Upper lobe of right lung (tissue), 1 donor: ENCODE results near the gene CBS. TPM values are rescaled to one million over a fixed set of nuclear protein-coding genes. Genes with fewer than 3 reads are reported as not detected.

Source experiments
- ATAC-seq: fragments of 200-7000 bp; cut with Tn5 transposase; one replicate; pipeline ENCODE4 v1.9.1; 2020; ENCODE audit warnings: mild to moderate bottlenecking, moderate library complexity
- DNase-seq: peaks from one replicate; pipeline ENCODE4 v3.0.0-alpha.2; 2020
- H3K27ac ChIP-seq: fragments of 200-600 bp; one replicate; pipeline ENCODE4 v1.8.0; 2022
- H3K27me3 ChIP-seq: fragments of 200-600 bp; one replicate; pipeline ENCODE4 v1.8.0; 2022; ENCODE audit warnings: mild to moderate bottlenecking
- H3K36me3 ChIP-seq: fragments of 200-600 bp; one replicate; pipeline ENCODE4 v1.8.0; 2022
- H3K4me1 ChIP-seq: fragments of 200-600 bp; one replicate; pipeline ENCODE4 v1.8.0; 2022
- H3K4me3 ChIP-seq: fragments of 200-600 bp; one replicate; pipeline ENCODE4 v1.8.0; 2022; ENCODE audit warnings: mild to moderate bottlenecking
- H3K9me3 ChIP-seq: fragments of 200-600 bp; one replicate; pipeline ENCODE4 v1.8.0; 2022
- intact Hi-C: fragments of 100-400 bp; cut with DNase I; formaldehyde crosslinking; loops from one replicate; pipeline ENCODE4 v1.11.0; 2022
- total RNA-seq: library from RNA; stranded (reverse); fragmentation: NEBNext Ultra II Directional; extraction: Animal tissue kit (Norgen Biotek cat#: 25700); gene quantifications from one replicate; pipeline ENCODE4 v1.2.1, GENCODE V29; 2021
- TF ChIP-seq, protein P1 (sequence below): fragments of 200-600 bp; IDR thresholded peaks from one replicate; pipeline ENCODE4 v1.8.0; 2022; ENCODE audit warnings: antibody characterized with exemption
- donor health status: DM: no; HTN: yes; CAD: no; lungs with severe emphysema.

CBS gene
- total RNA-seq, 1 donor from 2014 or later, result 69.0 TPM

DNA sequence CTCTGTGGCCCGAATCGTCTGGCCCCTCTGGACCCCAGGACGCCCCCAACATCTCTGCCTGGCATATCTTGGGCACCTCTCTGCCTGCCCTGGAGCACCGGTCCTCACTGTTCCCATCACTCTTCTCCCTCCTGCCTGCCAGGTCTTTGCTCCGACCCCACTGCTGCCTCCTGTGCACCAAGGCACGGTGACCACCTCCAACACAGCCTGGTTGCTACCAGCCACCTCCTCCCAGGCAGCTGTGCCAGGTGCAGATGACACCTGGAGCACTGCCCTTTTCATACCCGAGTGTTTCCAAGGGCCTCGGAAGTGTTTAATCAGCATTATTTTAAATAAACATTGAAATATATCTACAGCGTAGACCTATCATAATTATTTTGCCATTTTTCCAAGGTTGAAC lies 70.0 kb downstream of the CBS start:
- DNase-seq (no peak), ATAC-seq (no peak)
- Histone ChIP-seq H3K4me1 (peaks cover 4% of the 10 kb centered on the region), H3K4me3 (no peak overlapping the region), H3K9me3 (no peaks in the 10 kb centered on the region), H3K27ac (no peak overlapping the region), H3K36me3 (peaks cover 43% of the 10 kb centered on the region), H3K27me3 (no peaks in the 10 kb centered on the region)
- intact Hi-C loops, result no loop called here
- TF ChIP-seq, protein P1, sequence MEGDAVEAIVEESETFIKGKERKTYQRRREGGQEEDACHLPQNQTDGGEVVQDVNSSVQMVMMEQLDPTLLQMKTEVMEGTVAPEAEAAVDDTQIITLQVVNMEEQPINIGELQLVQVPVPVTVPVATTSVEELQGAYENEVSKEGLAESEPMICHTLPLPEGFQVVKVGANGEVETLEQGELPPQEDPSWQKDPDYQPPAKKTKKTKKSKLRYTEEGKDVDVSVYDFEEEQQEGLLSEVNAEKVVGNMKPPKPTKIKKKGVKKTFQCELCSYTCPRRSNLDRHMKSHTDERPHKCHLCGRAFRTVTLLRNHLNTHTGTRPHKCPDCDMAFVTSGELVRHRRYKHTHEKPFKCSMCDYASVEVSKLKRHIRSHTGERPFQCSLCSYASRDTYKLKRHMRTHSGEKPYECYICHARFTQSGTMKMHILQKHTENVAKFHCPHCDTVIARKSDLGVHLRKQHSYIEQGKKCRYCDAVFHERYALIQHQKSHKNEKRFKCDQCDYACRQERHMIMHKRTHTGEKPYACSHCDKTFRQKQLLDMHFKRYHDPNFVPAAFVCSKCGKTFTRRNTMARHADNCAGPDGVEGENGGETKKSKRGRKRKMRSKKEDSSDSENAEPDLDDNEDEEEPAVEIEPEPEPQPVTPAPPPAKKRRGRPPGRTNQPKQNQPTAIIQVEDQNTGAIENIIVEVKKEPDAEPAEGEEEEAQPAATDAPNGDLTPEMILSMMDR, result no peak

DNA sequence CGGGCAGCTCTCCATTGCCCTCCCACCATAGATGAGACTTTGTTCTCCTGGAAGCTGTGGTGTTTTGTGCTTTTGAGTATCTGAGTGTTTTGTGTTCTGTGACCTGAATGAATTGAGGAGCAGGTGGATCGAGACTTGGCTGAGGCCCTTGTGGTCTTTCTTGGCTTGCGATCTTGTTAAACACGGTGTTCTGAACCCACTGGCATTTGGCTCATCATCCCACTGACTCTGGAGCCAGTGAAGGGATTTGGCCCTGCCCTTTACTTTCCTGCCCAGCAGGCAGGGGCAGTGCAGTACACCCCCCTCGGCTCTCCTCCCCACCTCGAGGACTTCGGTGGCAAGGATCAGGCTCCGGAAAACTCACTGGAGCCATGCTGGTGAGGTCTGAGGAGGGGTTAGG lies 70.7 kb downstream of the CBS start:
- Histone ChIP-seq H3K9me3 (peaks cover 2% of the 10 kb centered on the region), H3K27ac (no peak overlapping the region), H3K4me1 (peaks cover 4% of the 10 kb centered on the region), H3K4me3 (no peak overlapping the region), H3K27me3 (no peaks in the 10 kb centered on the region), H3K36me3 (peaks cover 43% of the 10 kb centered on the region)
- intact Hi-C loops, result no loop called here
- no peak for DNase-seq
- ATAC-seq, result no peak
- TF ChIP-seq, protein P1, result no peak

Other genes with a start within 250 kb of the CBS start
- 18.4 TPM for gene WDR4, start 196.3 kb downstream of the CBS start, total RNA-seq
- gene NDUFV3, start 182.5 kb downstream of the CBS start, total RNA-seq, result 38.5 TPM
- not detected for gene ERVH48-1, start 150.2 kb downstream of the CBS start, total RNA-seq
- 14.9 TPM for gene PKNOX1, start 101.3 kb downstream of the CBS start, total RNA-seq
- 34.9 TPM for gene U2AF1, start 31.7 kb upstream of the CBS start, total RNA-seq
- gene CRYAA, start 93.2 kb upstream of the CBS start, total RNA-seq, result not detected